ENCODE measurements around the gene LCOR.

DNA sequence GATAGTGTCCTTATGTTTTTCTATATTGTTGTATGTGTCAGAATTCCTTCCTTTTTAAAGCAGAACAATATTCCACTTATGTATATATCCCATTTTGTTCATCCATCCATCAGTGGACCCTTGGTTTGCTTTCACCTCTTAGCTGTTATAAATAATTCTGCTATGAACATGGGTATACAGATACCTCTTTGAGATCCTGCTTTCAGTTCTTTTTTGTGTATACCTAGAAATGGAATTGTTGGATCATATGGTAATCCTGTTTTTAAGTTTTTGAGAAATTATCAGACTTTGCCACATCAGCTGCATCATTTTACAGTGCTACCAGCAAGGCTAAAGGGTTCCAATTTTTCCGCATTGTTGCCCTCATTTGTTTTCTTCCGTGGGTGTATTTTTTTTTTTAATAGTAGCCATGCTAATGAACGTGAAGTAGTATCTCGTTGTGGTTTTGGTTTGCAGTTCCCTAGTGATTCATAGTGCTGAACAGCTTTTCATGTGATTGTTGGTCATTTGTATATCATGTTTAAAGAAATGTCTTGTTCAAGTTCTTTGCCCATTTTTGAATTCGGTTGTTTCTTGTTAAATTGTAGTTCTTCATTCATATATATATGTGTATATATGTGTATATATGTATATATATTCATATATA lies 87.8 kb downstream of the LCOR start:
- no peak for TF ChIP-seq SP1 (IDR thresholded peaks at IDR 0.05)
- TF ChIP-seq ZBTB33 (IDR thresholded peaks at IDR 0.05) = no peak
- TF ChIP-seq, protein P1, sequence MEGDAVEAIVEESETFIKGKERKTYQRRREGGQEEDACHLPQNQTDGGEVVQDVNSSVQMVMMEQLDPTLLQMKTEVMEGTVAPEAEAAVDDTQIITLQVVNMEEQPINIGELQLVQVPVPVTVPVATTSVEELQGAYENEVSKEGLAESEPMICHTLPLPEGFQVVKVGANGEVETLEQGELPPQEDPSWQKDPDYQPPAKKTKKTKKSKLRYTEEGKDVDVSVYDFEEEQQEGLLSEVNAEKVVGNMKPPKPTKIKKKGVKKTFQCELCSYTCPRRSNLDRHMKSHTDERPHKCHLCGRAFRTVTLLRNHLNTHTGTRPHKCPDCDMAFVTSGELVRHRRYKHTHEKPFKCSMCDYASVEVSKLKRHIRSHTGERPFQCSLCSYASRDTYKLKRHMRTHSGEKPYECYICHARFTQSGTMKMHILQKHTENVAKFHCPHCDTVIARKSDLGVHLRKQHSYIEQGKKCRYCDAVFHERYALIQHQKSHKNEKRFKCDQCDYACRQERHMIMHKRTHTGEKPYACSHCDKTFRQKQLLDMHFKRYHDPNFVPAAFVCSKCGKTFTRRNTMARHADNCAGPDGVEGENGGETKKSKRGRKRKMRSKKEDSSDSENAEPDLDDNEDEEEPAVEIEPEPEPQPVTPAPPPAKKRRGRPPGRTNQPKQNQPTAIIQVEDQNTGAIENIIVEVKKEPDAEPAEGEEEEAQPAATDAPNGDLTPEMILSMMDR (IDR thresholded peaks at IDR 0.05; ENCODE audit: low read depth, low read length, missing input control) = no peak
- no peak for TF ChIP-seq TAF1 (conservative IDR thresholded peaks at IDR 0.05)
- TF ChIP-seq YY1 (IDR thresholded peaks at IDR 0.05) = no peak
- no peak for TF ChIP-seq FOXA1 (IDR thresholded peaks at IDR 0.05)
- TF ChIP-seq NR2F2 (IDR thresholded peaks at IDR 0.05) = no peak
